ENCODE measurements around the gene NCMAP.

DNA sequence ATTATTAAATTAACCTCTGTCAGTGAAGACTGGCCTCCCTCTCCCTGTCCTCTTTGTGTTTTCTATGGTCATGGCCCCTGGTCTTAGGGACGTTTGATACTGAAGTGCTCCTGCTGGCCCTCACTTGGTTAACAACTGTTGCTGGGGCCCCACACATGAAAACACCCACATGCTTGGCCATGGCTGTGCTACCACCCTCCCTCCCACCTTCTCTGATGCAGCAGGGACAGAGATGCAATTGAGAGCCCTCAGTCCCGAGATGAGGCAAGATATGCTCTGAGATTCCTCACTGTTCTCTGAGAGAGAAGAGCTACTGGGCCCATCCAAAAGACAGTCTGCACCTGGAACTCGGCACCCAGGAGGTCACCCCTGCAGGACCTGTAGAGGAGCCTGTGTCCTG is 33.3 kb downstream of the NCMAP start:
- no peak for TF ChIP-seq POLR2A (IDR thresholded peaks at IDR 0.05; ENCODE audit: low read depth, low read length)
- TF ChIP-seq POLR2AphosphoS5 (IDR thresholded peaks at IDR 0.05; ENCODE audit: low read depth, low read length) = no peak
